SU-DHL-6 (cell line): Measurements from ENCODE around the gene EPSTI1.

Experiments
- EZH2phosphoT487 ChIP-seq: fragments of 200-600 bp; sonication (generic), shearing (Covaris generic); conservative IDR thresholded peaks from 2 replicates; pipeline ENCODE4 v1.6.1; 2018; ENCODE audit warnings: mild to moderate bottlenecking, antibody characterized with exemption, low read length, moderate library complexity, mixed read lengths
- TF ChIP-seq, protein P1 (sequence below): fragments of 200-600 bp; sonication (generic); IDR thresholded peaks from one replicate; pipeline ENCODE4 v1.5.1; 2017; ENCODE audit warnings: antibody characterized with exemption, mild to moderate bottlenecking, low read length, moderate library complexity; ENCODE audit not compliant: insufficient read depth, poor library complexity, severe bottlenecking

GRCh38 chr13:42984691-42985090, 7.3 kb downstream of the EPSTI1 start:
- TF ChIP-seq, protein P1, sequence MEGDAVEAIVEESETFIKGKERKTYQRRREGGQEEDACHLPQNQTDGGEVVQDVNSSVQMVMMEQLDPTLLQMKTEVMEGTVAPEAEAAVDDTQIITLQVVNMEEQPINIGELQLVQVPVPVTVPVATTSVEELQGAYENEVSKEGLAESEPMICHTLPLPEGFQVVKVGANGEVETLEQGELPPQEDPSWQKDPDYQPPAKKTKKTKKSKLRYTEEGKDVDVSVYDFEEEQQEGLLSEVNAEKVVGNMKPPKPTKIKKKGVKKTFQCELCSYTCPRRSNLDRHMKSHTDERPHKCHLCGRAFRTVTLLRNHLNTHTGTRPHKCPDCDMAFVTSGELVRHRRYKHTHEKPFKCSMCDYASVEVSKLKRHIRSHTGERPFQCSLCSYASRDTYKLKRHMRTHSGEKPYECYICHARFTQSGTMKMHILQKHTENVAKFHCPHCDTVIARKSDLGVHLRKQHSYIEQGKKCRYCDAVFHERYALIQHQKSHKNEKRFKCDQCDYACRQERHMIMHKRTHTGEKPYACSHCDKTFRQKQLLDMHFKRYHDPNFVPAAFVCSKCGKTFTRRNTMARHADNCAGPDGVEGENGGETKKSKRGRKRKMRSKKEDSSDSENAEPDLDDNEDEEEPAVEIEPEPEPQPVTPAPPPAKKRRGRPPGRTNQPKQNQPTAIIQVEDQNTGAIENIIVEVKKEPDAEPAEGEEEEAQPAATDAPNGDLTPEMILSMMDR: no peak
- no peak for TF ChIP-seq EZH2phosphoT487
